NCI-H2196 (cell line): ENCODE results near the gene IMPG1.
A peak's percentile ranks its signal among the peaks of the same experiment; 100 is the strongest.
"Not testable (repeated sequence)": the region's sequence is repeated elsewhere in the genome, so short reads cannot be mapped to it uniquely, and the experiment has no call there.

ENCODE experiments used
- DNase-seq: peaks from one replicate; lab custom pipeline; 2025; ENCODE audit not compliant: unreplicated experiment; lab: John Stamatoyannopoulos, UW

IMPG1 gene

GRCh38 chr6:75963569-75963968 lies 108.9 kb downstream of the IMPG1 start:
- DNase-seq = no peak

- no peak for DNase-seq
Measured at GRCh38 chr6:75952128-75952527, 120.3 kb downstream of the IMPG1 start.

- DNase-seq = no peak
Measured at GRCh38 chr6:75947935-75948334, 124.5 kb downstream of the IMPG1 start.

- DNase-seq = no peak
Measured at GRCh38 chr6:75946146-75946831, 126.2 kb downstream of the IMPG1 start.

GRCh38 chr6:75943381-75943780 lies 129.1 kb downstream of the IMPG1 start:
- no peak for DNase-seq

- DNase-seq = no peak
Measured at GRCh38 chr6:75941509-75941908, 131.0 kb downstream of the IMPG1 start.

GRCh38 chr6:75940564-75940963 lies 131.9 kb downstream of the IMPG1 start:
- DNase-seq = no peak

GRCh38 chr6:75937846-75938245 lies 134.6 kb downstream of the IMPG1 start:
- no peak for DNase-seq

- no peak for DNase-seq
Measured at GRCh38 chr6:75936682-75937081, 135.8 kb downstream of the IMPG1 start.

- DNase-seq = no peak
Measured at GRCh38 chr6:75935473-75935793, 137.0 kb downstream of the IMPG1 start.

- DNase-seq = peak; percentile 77
Measured at GRCh38 chr6:75934643-75935472, 137.6 kb downstream of the IMPG1 start.

- no peak for DNase-seq
Measured at GRCh38 chr6:75933387-75933975, 139.0 kb downstream of the IMPG1 start.

GRCh38 chr6:75932067-75932466 lies 140.4 kb downstream of the IMPG1 start:
- no peak for DNase-seq

GRCh38 chr6:75931011-75931680 lies 141.3 kb downstream of the IMPG1 start:
- DNase-seq = no peak

- DNase-seq = no peak
Measured at GRCh38 chr6:75926293-75927168, 145.9 kb downstream of the IMPG1 start.

GRCh38 chr6:75922226-75922625 lies 150.2 kb downstream of the IMPG1 start:
- DNase-seq = no peak

- no peak for DNase-seq
Measured at GRCh38 chr6:75913040-75913439, 159.4 kb downstream of the IMPG1 start.

- no peak for DNase-seq
Measured at GRCh38 chr6:75907444-75907843, 165.0 kb downstream of the IMPG1 start.

- DNase-seq = no peak
Measured at GRCh38 chr6:75906871-75907270, 165.6 kb downstream of the IMPG1 start.

- DNase-seq = not testable (repeated sequence)
Measured at GRCh38 chr6:75905129-75905528, 167.3 kb downstream of the IMPG1 start.

- DNase-seq = not testable (repeated sequence)
Measured at GRCh38 chr6:75900216-75900615, 172.2 kb downstream of the IMPG1 start.
